ENCODE results near the gene COLQ.

COLQ gene

GRCh38 chr3:15541371-15541770 is 19.9 kb upstream of the COLQ start:
- H3K27ac ChIP-seq (ENCODE audit: low read length): no peak overlapping the region
- H3K9ac ChIP-seq (ENCODE audit: low read depth, low read length): no peak overlapping the region
- no peaks in the 10 kb centered on the region for H3K27me3 ChIP-seq (ENCODE audit: insufficient read depth, low read length, poor library complexity)
- H3K9me3 ChIP-seq (ENCODE audit: insufficient read depth, low read length, severe bottlenecking): no peaks in the 10 kb centered on the region
- H3K4me2 ChIP-seq (ENCODE audit: insufficient read depth, low read length): no peak overlapping the region
- H3K4me3 ChIP-seq (ENCODE audit: low read depth in 1 of 2, low read length in 2 of 2): no peak overlapping the region
- H4K20me1 ChIP-seq (ENCODE audit: insufficient read depth, low read length): no peaks in the 10 kb centered on the region
- H3K4me1 ChIP-seq (ENCODE audit: insufficient read depth, low read length): peaks cover 21% of the 10 kb centered on the region
- no peaks in the 10 kb centered on the region for H3K79me2 ChIP-seq (ENCODE audit: insufficient read depth, low read length)
- no peaks in the 10 kb centered on the region for H3K36me3 ChIP-seq (ENCODE audit: insufficient read depth, low read length)
- DNase-seq (no peak), ATAC-seq (ENCODE audit: insufficient read depth, low read depth) (no peak)
- H2AFZ ChIP-seq (ENCODE audit: low read depth, low read length): no peak overlapping the region
- TF ChIP-seq EZH2 (IDR thresholded peaks at IDR 0.05; ENCODE audit: borderline replicate concordance, low read depth, low read length, severe bottlenecking): no peak
- TF ChIP-seq CTCF (IDR thresholded peaks at IDR 0.05; ENCODE audit: borderline replicate concordance, extremely low read depth, low read length, poor library complexity, severe bottlenecking): no peak

- H3K9me3 ChIP-seq (ENCODE audit: insufficient read depth, low read length, severe bottlenecking): no peaks in the 10 kb centered on the region
- H3K4me1 ChIP-seq (ENCODE audit: insufficient read depth, low read length): peaks cover 35% of the 10 kb centered on the region
- no peak overlapping the region for H3K4me2 ChIP-seq (ENCODE audit: insufficient read depth, low read length)
- TF ChIP-seq CTCF (IDR thresholded peaks at IDR 0.05; ENCODE audit: borderline replicate concordance, extremely low read depth, low read length, poor library complexity, severe bottlenecking) (no peak), EZH2 (IDR thresholded peaks at IDR 0.05; ENCODE audit: borderline replicate concordance, low read depth, low read length, severe bottlenecking) (no peak)
- no peak for ATAC-seq (ENCODE audit: insufficient read depth, low read depth)
- DNase-seq: no peak
- H3K27me3 ChIP-seq (ENCODE audit: insufficient read depth, low read length, poor library complexity): no peaks in the 10 kb centered on the region
- no peaks in the 10 kb centered on the region for H4K20me1 ChIP-seq (ENCODE audit: insufficient read depth, low read length)
- no peaks in the 10 kb centered on the region for H3K79me2 ChIP-seq (ENCODE audit: insufficient read depth, low read length)
- H3K9ac ChIP-seq (ENCODE audit: low read depth, low read length): no peak overlapping the region
- H3K4me3 ChIP-seq (ENCODE audit: low read depth in 1 of 2, low read length in 2 of 2): no peak overlapping the region
- peak overlapping the region; percentile 5; the same call in 1 of the 2 replicates for H3K27ac ChIP-seq (ENCODE audit: low read length)
- no peak overlapping the region for H2AFZ ChIP-seq (ENCODE audit: low read depth, low read length)
- no peaks in the 10 kb centered on the region for H3K36me3 ChIP-seq (ENCODE audit: insufficient read depth, low read length)
These were observed 17.6 kb upstream of the COLQ start for GRCh38 chr3:15539066-15539465.

GRCh38 chr3:15538345-15538744 is 16.8 kb upstream of the COLQ start:
- no peak for DNase-seq
- TF ChIP-seq CTCF (IDR thresholded peaks at IDR 0.05; ENCODE audit: borderline replicate concordance, extremely low read depth, low read length, poor library complexity, severe bottlenecking): no peak
- no peak for TF ChIP-seq EZH2 (IDR thresholded peaks at IDR 0.05; ENCODE audit: borderline replicate concordance, low read depth, low read length, severe bottlenecking)

GRCh38 chr3:15536856-15537255 is 15.3 kb upstream of the COLQ start:
- DNase-seq (peak; percentile 49), ATAC-seq (ENCODE audit: insufficient read depth, low read depth) (peak; percentile 61)
- Histone ChIP-seq H3K79me2 (ENCODE audit: insufficient read depth, low read length) (no peaks in the 10 kb centered on the region), H3K9ac (ENCODE audit: low read depth, low read length) (peak overlapping the region; percentile 25), H3K36me3 (ENCODE audit: insufficient read depth, low read length) (no peaks in the 10 kb centered on the region), H3K4me3 (ENCODE audit: low read depth in 1 of 2, low read length in 2 of 2) (no peak overlapping the region), H3K27me3 (ENCODE audit: insufficient read depth, low read length, poor library complexity) (no peaks in the 10 kb centered on the region), H3K4me2 (ENCODE audit: insufficient read depth, low read length) (peak overlapping the region; percentile 51), H4K20me1 (ENCODE audit: insufficient read depth, low read length) (no peaks in the 10 kb centered on the region), H2AFZ (ENCODE audit: low read depth, low read length) (peak overlapping the region; percentile 55; the same call in 1 of the 2 replicates), H3K27ac (ENCODE audit: low read length) (peak overlapping the region; percentile 73), H3K4me1 (ENCODE audit: insufficient read depth, low read length) (peaks cover 35% of the 10 kb centered on the region), H3K9me3 (ENCODE audit: insufficient read depth, low read length, severe bottlenecking) (no peaks in the 10 kb centered on the region)
- TF ChIP-seq EZH2 (IDR thresholded peaks at IDR 0.05; ENCODE audit: borderline replicate concordance, low read depth, low read length, severe bottlenecking) (no peak), CTCF (IDR thresholded peaks at IDR 0.05; ENCODE audit: borderline replicate concordance, extremely low read depth, low read length, poor library complexity, severe bottlenecking) (no peak)

More at GRCh38 chr3:15538345-15538744, 16.8 kb upstream of the COLQ start:
- no peak overlapping the region for H3K4me3 ChIP-seq (ENCODE audit: low read depth in 1 of 2, low read length in 2 of 2)
- no peak overlapping the region for H3K4me2 ChIP-seq (ENCODE audit: insufficient read depth, low read length)
- H3K9ac ChIP-seq (ENCODE audit: low read depth, low read length): no peak overlapping the region
- no peak overlapping the region for H2AFZ ChIP-seq (ENCODE audit: low read depth, low read length)
- no peak for ATAC-seq (ENCODE audit: insufficient read depth, low read depth)
- peak overlapping the region; percentile 37 for H3K27ac ChIP-seq (ENCODE audit: low read length)
- H3K9me3 ChIP-seq (ENCODE audit: insufficient read depth, low read length, severe bottlenecking): no peaks in the 10 kb centered on the region
- H3K4me1 ChIP-seq (ENCODE audit: insufficient read depth, low read length): peaks cover 35% of the 10 kb centered on the region
- H3K79me2 ChIP-seq (ENCODE audit: insufficient read depth, low read length): no peaks in the 10 kb centered on the region
- H3K36me3 ChIP-seq (ENCODE audit: insufficient read depth, low read length): no peaks in the 10 kb centered on the region
- H3K27me3 ChIP-seq (ENCODE audit: insufficient read depth, low read length, poor library complexity): no peaks in the 10 kb centered on the region
- H4K20me1 ChIP-seq (ENCODE audit: insufficient read depth, low read length): no peaks in the 10 kb centered on the region
